HG03066 (cell line): Measurements from ENCODE around the gene TTC3.

Source experiments
- ATAC-seq: cut with Tn5 transposase; IDR thresholded peaks from one replicate; pipeline ENCODE4 v1.9.1; 2021; ENCODE audit warnings: low read depth; ENCODE audit not compliant: unreplicated experiment

The TTC3 gene

GRCh38 chr21:37186983-37187382, 113.9 kb downstream of the TTC3 start:
- no peak for ATAC-seq

- ATAC-seq, result no peak
Observed at GRCh38 chr21:37188825-37189224, 115.8 kb downstream of the TTC3 start.

- no peak for ATAC-seq
Observed at GRCh38 chr21:37192019-37192418, 119.0 kb downstream of the TTC3 start.

DNA sequence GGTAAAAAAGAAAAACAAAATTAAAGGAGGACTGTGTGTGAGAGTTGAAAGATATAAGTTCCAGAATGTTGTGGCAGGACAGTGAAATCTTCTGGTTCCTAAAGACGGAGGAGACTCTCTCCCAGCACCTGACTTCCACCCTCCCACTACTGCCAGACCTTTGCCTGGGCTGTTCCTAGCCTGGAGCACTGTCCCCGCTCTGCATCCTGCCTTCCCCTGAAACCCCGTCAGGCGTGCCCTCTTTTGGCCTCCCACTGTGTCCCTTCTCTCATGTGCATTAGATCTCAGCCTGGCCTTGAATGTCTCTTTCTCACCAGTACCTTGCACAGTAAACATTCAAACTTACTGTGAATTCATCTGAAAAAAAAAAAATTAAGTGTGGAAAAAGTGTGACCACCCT, 120.0 kb downstream of the TTC3 start:
- ATAC-seq, result no peak

DNA sequence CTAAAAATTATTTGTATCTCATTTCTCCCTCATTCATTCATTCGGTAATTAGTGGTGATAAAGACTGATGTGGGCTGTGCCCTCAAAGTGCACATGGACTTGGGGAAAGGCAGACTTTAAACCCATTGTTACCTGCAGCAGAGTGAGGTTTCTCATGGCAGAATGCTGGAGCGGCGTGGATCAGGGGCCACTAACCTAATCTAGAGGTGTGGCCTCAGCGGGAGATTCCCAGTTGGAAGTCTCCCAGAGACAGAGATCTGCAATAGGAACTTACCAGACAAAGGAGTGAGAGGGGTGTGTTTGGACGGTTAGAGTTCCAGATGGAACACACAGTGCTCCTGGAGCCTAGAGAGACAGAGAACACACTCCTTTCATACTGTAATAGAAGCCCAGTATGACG, 120.6 kb downstream of the TTC3 start:
- no peak for ATAC-seq

GRCh38 chr21:37195059-37195458, 122.0 kb downstream of the TTC3 start:
- ATAC-seq, result no peak

GRCh38 chr21:37195610-37196009, 122.6 kb downstream of the TTC3 start:
- ATAC-seq, result no peak

DNA sequence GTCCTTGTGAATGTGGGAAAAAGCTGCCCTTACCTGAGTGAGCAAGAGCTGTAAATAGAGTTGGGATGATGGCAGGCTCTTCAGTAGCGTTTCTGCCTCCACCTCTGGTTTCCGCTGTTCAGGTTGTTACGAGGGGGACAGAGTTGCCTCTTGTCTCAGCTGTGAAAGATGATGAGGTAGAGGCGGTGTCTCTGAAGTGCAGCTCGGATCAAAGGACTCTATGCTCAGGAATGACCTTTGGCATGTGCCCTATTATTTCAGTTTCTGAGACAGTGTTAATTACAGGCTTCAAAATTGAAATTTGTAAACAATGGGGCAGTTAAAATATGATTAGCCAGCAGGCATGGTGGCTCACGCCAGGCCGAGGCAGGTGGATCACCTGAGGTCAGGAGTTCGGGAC, 123.8 kb downstream of the TTC3 start:
- ATAC-seq, result no peak

DNA sequence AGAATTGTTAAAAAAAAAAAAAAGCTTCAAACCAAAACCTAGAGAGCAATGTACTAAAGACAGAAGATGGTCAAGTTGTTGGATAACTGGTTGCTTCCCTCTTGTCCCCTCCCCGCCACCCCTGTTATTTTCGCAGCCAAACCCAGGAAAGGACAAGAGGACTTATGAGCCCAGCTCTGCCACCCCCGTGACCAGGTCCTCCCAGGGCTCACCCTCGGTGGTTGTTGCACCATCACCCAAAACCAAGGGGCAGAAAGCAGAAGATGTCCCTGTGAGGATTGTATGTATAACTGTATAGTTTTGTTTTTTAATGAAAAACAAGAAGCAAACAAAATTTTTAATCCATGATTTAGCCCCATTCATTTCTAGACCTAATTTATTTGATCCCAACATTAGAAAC, 124.7 kb downstream of the TTC3 start:
- ATAC-seq, result no peak

DNA sequence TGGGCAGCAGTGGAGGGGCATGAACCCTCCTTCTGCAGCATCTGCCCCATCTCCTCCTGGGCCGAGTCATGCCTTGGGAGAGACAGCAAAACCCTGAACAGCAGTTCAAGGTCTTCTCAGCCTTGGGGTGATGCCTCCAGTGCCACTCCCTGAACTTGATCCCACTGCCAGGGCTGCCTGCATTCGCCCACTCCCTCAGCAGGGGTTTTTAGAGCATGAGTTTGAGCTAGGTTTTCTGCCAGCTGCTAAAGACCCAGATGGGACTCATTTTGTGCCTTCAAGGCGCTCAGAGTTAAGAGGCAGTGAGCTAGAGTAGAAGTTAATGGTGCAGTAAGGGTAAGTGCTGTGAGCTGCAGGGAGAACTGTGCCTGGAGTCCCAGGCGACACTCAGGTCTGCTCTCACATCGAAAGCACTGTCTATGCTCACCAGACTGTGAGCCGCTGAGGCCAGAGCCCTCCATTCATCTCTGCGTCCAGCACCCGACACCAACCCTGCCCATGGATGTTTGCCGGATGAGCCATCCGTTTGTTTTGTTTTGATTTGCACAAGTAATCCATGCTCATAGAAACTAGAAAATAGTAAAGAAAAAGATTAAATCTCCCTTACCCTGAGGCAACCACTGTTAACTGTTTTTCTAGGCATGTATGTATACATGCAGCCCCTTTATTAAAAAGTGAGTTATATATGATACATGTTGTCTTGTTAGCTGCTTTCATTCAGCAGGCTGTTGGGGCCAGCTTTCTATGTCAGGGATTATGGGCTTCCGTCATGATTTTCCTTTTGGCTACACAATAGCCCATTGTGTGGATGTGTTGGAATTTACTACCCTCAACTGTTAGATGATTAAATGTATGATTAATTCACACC, 126.2 kb downstream of the TTC3 start:
- no peak for ATAC-seq

DNA sequence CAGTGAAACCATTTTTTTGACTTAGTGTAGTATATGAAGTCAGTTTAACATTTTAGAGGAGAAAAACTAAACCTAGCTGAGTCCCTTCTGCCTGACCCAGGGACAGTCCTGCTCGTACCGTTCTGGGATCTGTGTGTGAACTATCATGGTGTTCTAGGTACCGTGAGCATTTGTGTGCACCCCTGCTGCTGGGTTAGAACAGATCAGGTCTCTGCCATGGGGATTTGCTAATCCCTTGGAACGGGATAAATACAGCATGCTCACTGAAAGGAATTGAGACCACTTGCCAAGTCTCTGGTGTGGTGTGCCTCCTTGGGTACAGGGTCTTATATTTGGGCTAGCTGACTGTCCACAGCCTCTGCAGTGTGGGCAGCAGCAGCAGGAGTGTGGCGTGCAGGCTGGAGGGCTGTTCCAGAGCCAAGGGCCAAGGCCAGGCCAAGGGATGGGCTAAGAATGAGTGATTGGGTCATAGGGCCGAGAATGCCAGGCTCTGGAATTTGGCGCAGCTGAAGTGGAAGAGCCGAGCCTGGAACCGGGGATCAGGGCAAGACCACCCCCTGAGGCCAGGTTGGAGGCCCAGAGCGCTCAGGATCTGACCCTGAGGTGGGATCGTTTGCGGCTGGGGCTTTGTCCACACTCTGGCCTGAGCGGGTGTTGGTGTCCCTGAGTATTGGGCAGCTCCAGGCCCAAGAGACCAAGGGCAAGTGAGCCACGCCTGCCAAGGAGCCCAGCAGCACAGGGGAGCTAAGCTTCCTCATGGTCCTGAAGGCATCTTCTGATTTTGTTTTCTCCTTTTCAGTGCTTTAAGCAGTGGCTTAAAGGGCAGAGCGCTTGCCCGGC, 127.8 kb downstream of the TTC3 start:
- ATAC-seq, result no peak

GRCh38 chr21:37202221-37203110, 129.4 kb downstream of the TTC3 start:
- no peak for ATAC-seq

DNA sequence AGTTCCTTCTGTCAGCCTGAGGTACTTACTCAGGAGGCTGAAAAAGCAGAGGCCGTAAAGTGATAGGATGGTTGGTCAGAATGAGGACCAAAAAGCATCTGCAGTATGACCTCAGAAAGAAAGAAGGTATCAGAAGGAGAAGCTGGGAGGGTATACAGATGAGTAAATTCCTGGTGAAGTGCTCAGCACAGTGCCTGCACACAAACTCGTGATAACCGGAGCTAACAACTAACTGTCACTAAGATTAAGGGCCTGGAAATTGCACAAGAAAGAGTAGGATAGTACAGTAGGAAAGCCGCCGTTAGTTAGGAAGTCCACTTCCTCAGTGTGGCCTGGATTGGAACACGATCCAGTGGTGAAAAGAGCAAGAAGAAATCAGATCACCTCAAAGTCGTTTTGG, 131.5 kb downstream of the TTC3 start:
- no peak for ATAC-seq

GRCh38 chr21:37206496-37206895, 133.4 kb downstream of the TTC3 start:
- no peak for ATAC-seq

DNA sequence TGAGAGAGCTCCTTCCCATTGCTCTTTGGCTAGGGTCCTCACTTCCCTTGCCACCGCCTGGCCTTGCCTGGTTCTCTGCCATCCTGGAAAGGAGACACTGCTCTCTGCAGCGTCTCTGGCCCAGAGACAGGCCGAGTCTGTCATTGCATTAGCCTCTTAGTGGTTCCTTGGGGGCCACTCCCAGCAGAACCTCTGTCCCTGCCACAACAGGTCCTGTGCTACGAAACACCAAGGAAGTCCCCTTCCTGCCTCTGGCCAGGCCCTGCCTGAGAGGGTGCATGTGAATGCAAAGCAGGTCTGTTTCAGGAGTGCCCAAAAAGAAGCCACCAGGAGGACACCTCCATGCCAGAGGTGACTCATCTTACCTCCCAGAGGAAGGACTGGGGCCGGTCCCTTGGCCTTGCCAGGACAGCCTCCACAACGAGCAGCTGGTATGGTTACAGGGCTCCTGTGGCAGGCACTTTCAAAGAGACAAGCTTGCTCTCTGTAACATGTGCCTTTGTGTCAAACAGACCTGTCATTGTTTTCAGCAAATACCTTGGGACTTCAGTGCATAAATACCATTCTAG, 134.5 kb downstream of the TTC3 start:
- ATAC-seq, result peak; percentile 47

- ATAC-seq, result peak; percentile 67
Observed at GRCh38 chr21:37208056-37208721, 135.1 kb downstream of the TTC3 start.

DNA sequence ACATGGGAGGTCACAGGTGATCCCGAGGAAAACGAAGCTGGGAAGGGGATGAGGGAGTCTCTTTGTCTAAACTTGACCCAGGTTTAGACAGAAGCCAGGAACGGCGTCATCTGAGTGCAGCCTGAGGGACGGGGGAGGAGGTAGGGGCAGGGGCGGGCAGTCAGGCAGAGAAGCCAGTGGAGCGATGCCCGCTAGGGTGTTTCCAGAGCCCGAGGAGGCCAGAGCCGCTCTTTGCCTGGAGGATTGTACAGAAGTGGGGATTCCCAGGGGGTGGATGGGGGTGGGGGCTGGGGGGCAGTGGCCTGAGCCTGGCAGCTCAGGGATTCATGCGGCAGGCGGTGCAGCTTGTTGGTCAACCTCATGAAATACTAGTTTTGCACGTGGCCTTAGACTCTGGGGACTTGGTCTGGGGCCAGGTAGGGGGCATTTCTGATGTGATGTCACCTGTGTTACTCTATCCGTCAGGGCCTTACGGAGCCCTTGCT, 135.7 kb downstream of the TTC3 start:
- peak; percentile 35 for ATAC-seq

GRCh38 chr21:37210130-37210529, 137.1 kb downstream of the TTC3 start:
- no peak for ATAC-seq

- ATAC-seq, result no peak
Observed at GRCh38 chr21:37210799-37211198, 137.7 kb downstream of the TTC3 start.

DNA sequence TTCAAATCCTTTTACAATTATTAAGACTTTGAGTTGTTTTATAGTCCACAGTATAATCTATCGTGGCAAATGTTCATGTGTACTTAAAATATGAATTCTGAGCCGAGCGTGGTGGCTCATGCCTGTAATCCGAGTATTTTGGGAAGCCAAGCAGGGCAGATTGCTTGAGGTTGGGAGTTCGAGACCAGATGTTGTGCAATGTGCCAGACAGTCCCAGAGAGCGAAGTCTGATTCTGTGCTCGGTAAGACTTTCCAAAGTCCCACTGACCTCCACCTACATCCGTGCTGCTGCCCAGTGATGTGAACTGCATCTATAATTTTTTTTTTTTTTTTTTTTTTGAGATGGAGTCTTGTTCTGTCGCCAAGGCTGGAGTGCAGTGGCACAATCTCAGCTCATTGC, 141.9 kb downstream of the TTC3 start:
- ATAC-seq, result no peak
